ENCODE results near the gene L3MBTL4.
"Not testable (repeated sequence)": the region's sequence is repeated elsewhere in the genome, so short reads cannot be mapped to it uniquely, and the experiment has no call there.

The L3MBTL4 gene

GRCh38 chr18:6145645-6146306, 268.9 kb downstream of the L3MBTL4 start:
- no peak for DNase-seq (ENCODE audit: low spot score)
- TF ChIP-seq CTCF (IDR thresholded peaks at IDR 0.05; ENCODE audit: extremely low read depth, missing control alignments): no peak

GRCh38 chr18:6139007-6139406, 275.7 kb downstream of the L3MBTL4 start:
- no peak for TF ChIP-seq CTCF (IDR thresholded peaks at IDR 0.05; ENCODE audit: extremely low read depth, missing control alignments)
- DNase-seq (ENCODE audit: low spot score): no peak

DNA sequence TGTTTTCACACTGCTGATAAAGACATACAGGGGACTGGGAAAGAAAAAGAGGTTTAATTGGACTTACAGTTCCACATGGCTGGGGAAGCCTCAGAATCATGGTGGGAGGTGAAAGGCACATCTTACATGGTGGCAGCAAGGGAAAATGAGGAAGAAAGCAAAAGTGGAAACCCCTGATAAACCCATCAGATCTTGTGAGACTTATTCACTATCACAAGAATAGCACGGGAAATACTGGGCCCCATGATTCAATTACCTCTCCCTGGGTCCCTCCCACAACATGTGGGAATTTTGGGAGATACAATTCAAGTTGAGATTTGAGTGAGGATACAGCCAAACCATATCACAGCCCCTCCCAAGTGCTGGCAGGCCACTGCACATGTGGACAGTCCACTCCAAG, 278.8 kb downstream of the L3MBTL4 start:
- not testable (repeated sequence) for DNase-seq (ENCODE audit: low spot score)

DNA sequence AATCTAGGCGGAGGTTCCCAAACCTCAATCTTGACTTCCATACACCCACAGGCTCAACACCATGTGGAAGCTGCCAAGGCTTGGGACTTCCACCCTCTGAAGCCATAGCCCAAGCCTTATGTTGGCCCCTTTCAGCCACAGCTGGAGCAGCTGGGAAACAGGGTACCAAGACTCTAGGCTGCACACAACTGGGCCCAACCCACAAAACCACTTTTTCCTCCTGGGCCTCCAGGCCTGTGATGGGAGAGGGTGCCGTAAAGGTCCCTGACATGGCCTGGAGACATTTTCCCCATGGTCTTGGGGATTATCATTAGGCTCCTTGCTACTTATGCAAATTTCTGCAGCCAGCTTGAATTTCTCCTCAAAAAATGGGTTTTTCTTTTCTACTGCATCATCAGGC, 279.7 kb downstream of the L3MBTL4 start:
- not testable (repeated sequence) for DNase-seq (ENCODE audit: low spot score)

- DNase-seq (ENCODE audit: low spot score): no peak
- no peak for TF ChIP-seq CTCF (IDR thresholded peaks at IDR 0.05; ENCODE audit: extremely low read depth, missing control alignments)
These were observed 281.9 kb downstream of the L3MBTL4 start for GRCh38 chr18:6132751-6133368.

DNA sequence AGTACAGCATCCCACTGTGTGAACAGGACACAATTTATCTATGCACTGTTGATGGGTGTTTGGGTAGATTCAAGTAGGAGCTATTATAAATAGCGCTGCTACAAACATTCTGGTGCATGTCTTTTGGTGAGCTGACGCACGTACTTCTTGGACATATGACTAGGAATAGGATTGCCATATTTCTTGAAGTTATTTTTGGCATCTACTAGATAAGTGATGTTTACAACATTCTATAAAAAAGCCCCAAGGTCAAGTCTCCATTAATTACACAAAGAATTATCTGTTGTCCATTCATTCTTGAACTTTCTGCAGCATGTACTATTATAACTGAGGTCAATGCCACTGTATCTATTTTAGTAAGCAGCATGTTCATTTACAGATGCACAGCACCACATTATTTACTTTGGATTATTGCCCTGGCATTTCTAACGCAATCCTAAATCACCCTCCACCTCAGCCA, 293.9 kb downstream of the L3MBTL4 start:
- no peak for DNase-seq (ENCODE audit: low spot score)
- TF ChIP-seq CTCF (IDR thresholded peaks at IDR 0.05; ENCODE audit: extremely low read depth, missing control alignments): no peak

- no peak for TF ChIP-seq CTCF (IDR thresholded peaks at IDR 0.05; ENCODE audit: extremely low read depth, missing control alignments)
- no peak for DNase-seq (ENCODE audit: low spot score)
These were observed 294.9 kb downstream of the L3MBTL4 start for GRCh38 chr18:6119761-6120160.

GRCh38 chr18:6118080-6118479, 296.6 kb downstream of the L3MBTL4 start:
- no peak for TF ChIP-seq CTCF (IDR thresholded peaks at IDR 0.05; ENCODE audit: extremely low read depth, missing control alignments)
- no peak for DNase-seq (ENCODE audit: low spot score)

All from GM20000 (cell line).